ENCODE results near the gene TAS2R40.

The TAS2R40 gene

GRCh38 chr7:143263266-143264195 is 41.7 kb downstream of the TAS2R40 start, which contains the start of gene GSTK1:
GSTK1 (plus strand) TSS chr7:143263441; CDS start chr7:143263514, 73 bp downstream.
- TF ChIP-seq REST (IDR thresholded peaks at IDR 0.05; ENCODE audit: insufficient read depth in 1 of 2, low read depth in 2 of 2, low read length in 2 of 2) (no peak), POLR2AphosphoS5 (IDR thresholded peaks at IDR 0.05; ENCODE audit: low read depth, low read length) (peak; percentile 97), SIN3A (IDR thresholded peaks at IDR 0.05; ENCODE audit: borderline replicate concordance, insufficient read depth, low read length) (0 out of 2 replicates have a peak, but pooled peaks have one; percentile 15), TAF1 (IDR thresholded peaks at IDR 0.05; ENCODE audit: borderline replicate concordance, insufficient read depth, low read length) (peak; percentile 83; the same call in 1 of the 2 replicates), FOXP2 (optimal IDR thresholded peaks at IDR 0.05; ENCODE audit: borderline replicate concordance, extremely low read depth, extremely low read length, insufficient read depth) (no peak)

DNA sequence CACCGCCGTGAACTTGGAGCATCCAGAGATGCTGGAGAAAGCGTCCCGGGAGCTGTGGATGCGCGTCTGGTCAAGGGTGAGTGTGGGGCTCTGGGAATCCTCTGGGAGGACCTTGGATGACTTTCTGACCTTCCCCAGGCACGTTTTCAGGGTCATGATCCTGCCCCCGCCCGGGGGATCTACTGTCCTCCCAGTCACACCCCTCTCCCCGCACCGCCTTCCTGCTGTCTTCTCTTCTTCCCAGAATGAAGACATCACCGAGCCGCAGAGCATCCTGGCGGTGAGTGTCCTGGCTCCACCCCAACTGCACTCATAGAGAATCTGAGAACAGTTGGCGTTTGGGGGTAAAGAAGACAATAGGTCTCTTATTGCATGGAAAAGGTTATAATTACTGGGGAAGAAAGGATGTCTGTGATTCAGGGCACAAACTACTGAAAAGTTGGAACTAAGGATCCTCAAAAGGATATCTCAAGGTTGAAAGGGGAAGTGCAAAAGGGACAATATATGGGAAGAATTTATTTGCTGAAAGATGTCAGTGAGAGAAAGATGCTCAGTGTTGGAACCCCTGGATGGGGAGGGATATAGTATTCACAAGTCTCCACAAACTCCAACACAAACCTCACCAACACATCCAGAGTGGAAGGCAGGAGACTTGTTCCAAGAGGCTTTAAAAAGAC is 43.3 kb downstream of the TAS2R40 start:
- TF ChIP-seq TAF1 (IDR thresholded peaks at IDR 0.05; ENCODE audit: borderline replicate concordance, insufficient read depth, low read length) (no peak), POLR2AphosphoS5 (IDR thresholded peaks at IDR 0.05; ENCODE audit: low read depth, low read length) (no peak), FOXP2 (optimal IDR thresholded peaks at IDR 0.05; ENCODE audit: borderline replicate concordance, extremely low read depth, extremely low read length, insufficient read depth) (no peak), SIN3A (IDR thresholded peaks at IDR 0.05; ENCODE audit: borderline replicate concordance, insufficient read depth, low read length) (no peak), REST (IDR thresholded peaks at IDR 0.05; ENCODE audit: insufficient read depth in 1 of 2, low read depth in 2 of 2, low read length in 2 of 2) (no peak)

GRCh38 chr7:143269251-143269650 is 47.4 kb downstream of the TAS2R40 start:
- no peak for TF ChIP-seq TAF1 (IDR thresholded peaks at IDR 0.05; ENCODE audit: borderline replicate concordance, insufficient read depth, low read length)
- no peak for TF ChIP-seq FOXP2 (optimal IDR thresholded peaks at IDR 0.05; ENCODE audit: borderline replicate concordance, extremely low read depth, extremely low read length, insufficient read depth)
- TF ChIP-seq SIN3A (IDR thresholded peaks at IDR 0.05; ENCODE audit: borderline replicate concordance, insufficient read depth, low read length): no peak
- no peak for TF ChIP-seq POLR2AphosphoS5 (IDR thresholded peaks at IDR 0.05; ENCODE audit: low read depth, low read length)
- TF ChIP-seq REST (IDR thresholded peaks at IDR 0.05; ENCODE audit: insufficient read depth in 1 of 2, low read depth in 2 of 2, low read length in 2 of 2): no peak

DNA sequence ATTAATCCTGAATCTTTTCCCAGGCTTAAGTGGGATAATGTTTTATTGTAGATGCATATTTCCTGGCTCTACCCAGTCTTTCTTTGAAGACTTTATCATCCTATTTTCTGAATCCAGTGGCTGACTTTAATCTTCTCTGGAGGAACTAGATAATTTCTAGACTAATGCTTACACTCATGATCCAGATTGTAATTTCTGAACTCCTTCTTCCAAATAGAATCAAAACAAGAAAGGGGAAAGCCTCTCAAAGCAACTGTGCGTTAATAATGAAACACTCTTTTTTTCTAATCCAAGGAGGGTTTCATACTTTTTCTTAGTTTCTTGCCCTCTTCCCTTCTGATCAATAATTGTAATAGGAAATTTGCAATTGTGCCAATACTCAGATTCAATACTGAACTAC is 49.4 kb downstream of the TAS2R40 start:
- no peak for TF ChIP-seq TAF1 (IDR thresholded peaks at IDR 0.05; ENCODE audit: borderline replicate concordance, insufficient read depth, low read length)
- no peak for TF ChIP-seq POLR2AphosphoS5 (IDR thresholded peaks at IDR 0.05; ENCODE audit: low read depth, low read length)
- no peak for TF ChIP-seq SIN3A (IDR thresholded peaks at IDR 0.05; ENCODE audit: borderline replicate concordance, insufficient read depth, low read length)
- TF ChIP-seq FOXP2 (optimal IDR thresholded peaks at IDR 0.05; ENCODE audit: borderline replicate concordance, extremely low read depth, extremely low read length, insufficient read depth): no peak
- TF ChIP-seq REST (IDR thresholded peaks at IDR 0.05; ENCODE audit: insufficient read depth in 1 of 2, low read depth in 2 of 2, low read length in 2 of 2): no peak

Data from PFSK-1 (cell line).